Sigmoid colon (tissue), 4 donors: Measurements from ENCODE around the gene ARF3.

Experiments
- EP300 ChIP-seq, 4 donors: sonication (generic); formaldehyde crosslinking; IDR thresholded peaks; one replicate each; pipeline ENCODE4 v1.6.1; 2017; ENCODE audit warnings: antibody characterized with exemption in 4 of 4
- POLR2A ChIP-seq, 2 donors: fragments of 450-650 bp; IDR thresholded peaks; one replicate each; pipeline ENCODE4 v1.6.1; 2016; ENCODE audit warnings: antibody characterized with exemption in 2 of 2, mild to moderate bottlenecking in 2 of 2, moderate library complexity in 2 of 2
- TF ChIP-seq, protein P1 (sequence below), 4 experiments: fragments of 450-650 bp in 3 of 4; fragments of 200-600 bp in 1 of 4; IDR thresholded peaks; one replicate each; pipeline ENCODE4 v1.5.1; 2016 to 2019; ENCODE audit warnings: antibody characterized with exemption in 4 of 4, mild to moderate bottlenecking in 3 of 4, moderate library complexity in 2 of 4

- TF ChIP-seq, protein P1, sequence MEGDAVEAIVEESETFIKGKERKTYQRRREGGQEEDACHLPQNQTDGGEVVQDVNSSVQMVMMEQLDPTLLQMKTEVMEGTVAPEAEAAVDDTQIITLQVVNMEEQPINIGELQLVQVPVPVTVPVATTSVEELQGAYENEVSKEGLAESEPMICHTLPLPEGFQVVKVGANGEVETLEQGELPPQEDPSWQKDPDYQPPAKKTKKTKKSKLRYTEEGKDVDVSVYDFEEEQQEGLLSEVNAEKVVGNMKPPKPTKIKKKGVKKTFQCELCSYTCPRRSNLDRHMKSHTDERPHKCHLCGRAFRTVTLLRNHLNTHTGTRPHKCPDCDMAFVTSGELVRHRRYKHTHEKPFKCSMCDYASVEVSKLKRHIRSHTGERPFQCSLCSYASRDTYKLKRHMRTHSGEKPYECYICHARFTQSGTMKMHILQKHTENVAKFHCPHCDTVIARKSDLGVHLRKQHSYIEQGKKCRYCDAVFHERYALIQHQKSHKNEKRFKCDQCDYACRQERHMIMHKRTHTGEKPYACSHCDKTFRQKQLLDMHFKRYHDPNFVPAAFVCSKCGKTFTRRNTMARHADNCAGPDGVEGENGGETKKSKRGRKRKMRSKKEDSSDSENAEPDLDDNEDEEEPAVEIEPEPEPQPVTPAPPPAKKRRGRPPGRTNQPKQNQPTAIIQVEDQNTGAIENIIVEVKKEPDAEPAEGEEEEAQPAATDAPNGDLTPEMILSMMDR (IDR thresholded peaks at IDR 0.05): no peak
- TF ChIP-seq EP300 (IDR thresholded peaks at IDR 0.05) (no peak), POLR2A (IDR thresholded peaks at IDR 0.05) (no peak)
These were observed 22.5 kb upstream of the ARF3 start for GRCh38 chr12:48979602-48980388.
